Tibial artery (tissue), 4 donors: Measurements from ENCODE around the gene HCAR3.
A peak's percentile ranks its signal among the peaks of the same experiment; 100 is the strongest.
"Not testable (repeated sequence)": the region's sequence is repeated elsewhere in the genome, so short reads cannot be mapped to it uniquely, and the experiment has no call there.

ENCODE experiments used
- DNase-seq, 2 donors: peaks; one replicate each; pipeline ENCODE4 v3.0.0-alpha.2; 2019
- H3K27ac ChIP-seq, 2 donors: fragments of 200-600 bp; sonication (generic) in 1 of 2; 1 replicate in 1 of 2; 2 replicates in 1 of 2; pipeline ENCODE4 v1.5.1; 2018 to 2019; ENCODE audit warnings: mild to moderate bottlenecking in 1 of 2
- H3K27me3 ChIP-seq, 2 donors: fragments of 200-600 bp; sonication (generic) in 1 of 2; one replicate each; pipeline versions ENCODE4 v1.5.1 to v1.6.0; 2016 to 2019
- H3K36me3 ChIP-seq, 3 donors: fragments of 200-600 bp; sonication (generic) in 2 of 3; one replicate each; pipeline ENCODE4 v1.5.1; 2016 to 2019; ENCODE audit warnings: mild to moderate bottlenecking in 2 of 3
- H3K4me1 ChIP-seq, 4 donors: fragments of 200-600 bp; sonication (generic) in 2 of 4; 1 replicate in 3 of 4; 2 replicates in 1 of 4; pipeline ENCODE4 v1.5.1; 2016 to 2019
- H3K4me3 ChIP-seq, 2 donors: fragments of 200-600 bp; sonication (generic) in 1 of 2; 1 replicate in 1 of 2; 2 replicates in 1 of 2; pipeline ENCODE4 v1.5.1; 2018 to 2019; ENCODE audit warnings: mild to moderate bottlenecking in 2 of 2
- H3K9me3 ChIP-seq, 3 donors: fragments of 200-600 bp; sonication (generic) in 1 of 3; one replicate each; pipeline ENCODE4 v1.5.1; 2016 to 2019
- intact Hi-C: fragments of 100-400 bp; cut with DNase I; formaldehyde crosslinking; loops from one replicate; pipeline ENCODE4 v1.15.0; 2023; ENCODE audit warnings: low total_unique reads
- TF ChIP-seq, protein P1 (sequence below), 2 experiments: fragments of 200-600 bp in 1 of 2; fragments of 450-650 bp in 1 of 2; IDR thresholded peaks; one replicate each; pipeline ENCODE4 v1.5.1; 2017 to 2019; ENCODE audit warnings: antibody characterized with exemption in 2 of 2, mild to moderate bottlenecking in 1 of 2, moderate library complexity in 1 of 2

Gene HCAR3

DNA sequence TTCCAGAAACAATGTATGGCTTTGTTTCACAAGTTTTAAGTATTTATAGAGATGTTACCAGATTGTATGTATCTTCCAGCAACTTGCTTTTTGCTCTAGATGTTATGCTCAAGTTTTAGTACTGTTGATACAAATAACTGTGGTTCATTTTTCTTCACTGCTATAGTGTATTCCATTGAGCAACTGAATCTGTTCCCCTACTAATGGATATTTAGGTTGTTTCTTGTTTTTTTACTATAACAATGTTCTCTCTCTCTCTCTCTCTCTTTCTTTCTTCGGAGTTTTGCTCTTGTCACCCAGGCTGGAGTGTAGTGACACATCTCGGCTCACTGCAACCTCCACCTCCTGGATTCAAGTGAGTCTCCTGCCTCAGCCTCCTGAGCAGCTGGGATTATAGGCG is 30.1 kb downstream of the HCAR3 start:
- intact Hi-C loops, result no loop called here
- H3K36me3 ChIP-seq, result no peaks in the 10 kb centered on the region
- DNase-seq, result no peak
- H3K4me1 ChIP-seq, result no peaks in the 10 kb centered on the region
- H3K9me3 ChIP-seq, result no peaks in the 10 kb centered on the region
- H3K27ac ChIP-seq, result no peak overlapping the region
- TF ChIP-seq, protein P1, sequence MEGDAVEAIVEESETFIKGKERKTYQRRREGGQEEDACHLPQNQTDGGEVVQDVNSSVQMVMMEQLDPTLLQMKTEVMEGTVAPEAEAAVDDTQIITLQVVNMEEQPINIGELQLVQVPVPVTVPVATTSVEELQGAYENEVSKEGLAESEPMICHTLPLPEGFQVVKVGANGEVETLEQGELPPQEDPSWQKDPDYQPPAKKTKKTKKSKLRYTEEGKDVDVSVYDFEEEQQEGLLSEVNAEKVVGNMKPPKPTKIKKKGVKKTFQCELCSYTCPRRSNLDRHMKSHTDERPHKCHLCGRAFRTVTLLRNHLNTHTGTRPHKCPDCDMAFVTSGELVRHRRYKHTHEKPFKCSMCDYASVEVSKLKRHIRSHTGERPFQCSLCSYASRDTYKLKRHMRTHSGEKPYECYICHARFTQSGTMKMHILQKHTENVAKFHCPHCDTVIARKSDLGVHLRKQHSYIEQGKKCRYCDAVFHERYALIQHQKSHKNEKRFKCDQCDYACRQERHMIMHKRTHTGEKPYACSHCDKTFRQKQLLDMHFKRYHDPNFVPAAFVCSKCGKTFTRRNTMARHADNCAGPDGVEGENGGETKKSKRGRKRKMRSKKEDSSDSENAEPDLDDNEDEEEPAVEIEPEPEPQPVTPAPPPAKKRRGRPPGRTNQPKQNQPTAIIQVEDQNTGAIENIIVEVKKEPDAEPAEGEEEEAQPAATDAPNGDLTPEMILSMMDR (IDR thresholded peaks at IDR 0.05), result no peak
- H3K27me3 ChIP-seq, result no peaks in the 10 kb centered on the region
- H3K4me3 ChIP-seq, result no peak overlapping the region

DNA sequence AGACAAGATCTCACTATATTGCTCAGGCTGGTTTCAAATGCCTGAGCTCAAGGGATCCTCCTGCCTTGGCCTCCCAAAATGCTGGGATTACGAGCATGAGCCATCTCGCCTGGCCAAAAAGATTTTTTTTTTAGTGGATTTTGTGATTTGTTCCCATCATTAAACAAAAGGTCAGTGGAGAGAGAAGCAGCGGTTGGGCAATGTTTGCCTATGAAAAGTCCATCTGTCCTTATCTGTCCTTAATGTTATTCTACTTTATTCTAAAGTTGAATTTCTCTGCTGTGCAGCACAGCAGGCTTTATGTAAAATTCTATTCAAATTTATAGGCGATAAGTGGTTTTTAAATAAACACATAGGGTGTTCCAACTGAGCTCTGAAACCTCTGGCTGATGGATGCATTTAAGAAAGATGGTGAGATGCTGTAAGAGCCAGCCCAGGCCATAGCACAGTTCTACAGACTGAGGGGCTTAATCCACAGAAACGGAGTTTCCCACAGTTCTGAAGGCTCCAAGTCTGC is 32.3 kb downstream of the HCAR3 start:
- no peaks in the 10 kb centered on the region for H3K4me1 ChIP-seq
- H3K27me3 ChIP-seq, result no peaks in the 10 kb centered on the region
- intact Hi-C loops, result no loop called here
- TF ChIP-seq, protein P1 (IDR thresholded peaks at IDR 0.05), result no peak
- no peaks in the 10 kb centered on the region for H3K9me3 ChIP-seq
- H3K36me3 ChIP-seq, result no peaks in the 10 kb centered on the region
- H3K4me3 ChIP-seq, result no peak overlapping the region
- H3K27ac ChIP-seq, result no peak overlapping the region
- peak in 1 of 2 donors; percentile 1 for DNase-seq

DNA sequence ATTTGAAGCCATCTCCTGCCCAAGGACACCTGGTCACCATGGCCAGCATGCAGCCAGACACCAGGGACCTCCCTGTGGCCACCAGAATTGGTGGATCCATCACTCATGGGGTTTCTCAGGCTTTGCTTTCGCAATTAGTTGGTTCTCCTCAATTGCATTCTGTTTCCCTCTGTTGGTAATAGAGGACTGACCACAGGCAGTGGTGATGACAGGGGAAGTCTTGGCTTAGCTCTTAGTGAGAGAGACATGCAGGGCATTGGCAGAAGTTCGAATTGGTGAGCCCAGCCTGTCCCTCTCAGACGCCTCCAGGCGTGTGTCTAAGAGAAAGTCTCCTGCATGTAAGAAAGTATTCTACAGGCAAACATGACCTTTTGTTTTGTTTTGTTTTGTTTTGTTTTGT is 34.8 kb downstream of the HCAR3 start:
- H3K4me3 ChIP-seq, result no peak overlapping the region
- H3K27ac ChIP-seq, result no peak overlapping the region
- intact Hi-C loops, result no loop called here
- H3K9me3 ChIP-seq, result no peaks in the 10 kb centered on the region
- no peak for DNase-seq
- no peaks in the 10 kb centered on the region for H3K27me3 ChIP-seq
- H3K4me1 ChIP-seq, result no peaks in the 10 kb centered on the region
- H3K36me3 ChIP-seq, result no peaks in the 10 kb centered on the region
- TF ChIP-seq, protein P1 (IDR thresholded peaks at IDR 0.05), result no peak

DNA sequence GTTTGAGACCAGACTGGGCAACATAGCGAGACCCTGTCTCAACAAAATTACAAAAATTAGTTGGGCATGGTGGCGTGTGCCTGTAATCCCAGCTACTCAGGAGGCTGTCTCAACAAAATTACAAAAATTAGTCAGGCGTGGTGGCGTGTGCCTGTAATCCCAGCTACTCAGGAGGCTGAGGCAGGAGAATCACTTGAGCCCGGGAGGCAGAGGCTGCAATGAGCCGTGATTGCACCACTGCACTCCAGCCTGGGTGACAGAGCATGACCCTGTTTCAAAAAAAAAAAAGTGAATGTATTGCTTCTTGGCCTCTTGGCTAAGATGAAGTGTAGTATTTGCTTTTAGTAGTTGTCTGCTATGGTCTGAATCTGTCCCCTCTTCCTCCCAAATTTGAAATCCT is 35.6 kb downstream of the HCAR3 start:
- H3K27me3 ChIP-seq, H3K4me3 ChIP-seq, H3K36me3 ChIP-seq, H3K27ac ChIP-seq, H3K4me1 ChIP-seq, intact Hi-C loops, H3K9me3 ChIP-seq, DNase-seq: not testable (repeated sequence)

DNA sequence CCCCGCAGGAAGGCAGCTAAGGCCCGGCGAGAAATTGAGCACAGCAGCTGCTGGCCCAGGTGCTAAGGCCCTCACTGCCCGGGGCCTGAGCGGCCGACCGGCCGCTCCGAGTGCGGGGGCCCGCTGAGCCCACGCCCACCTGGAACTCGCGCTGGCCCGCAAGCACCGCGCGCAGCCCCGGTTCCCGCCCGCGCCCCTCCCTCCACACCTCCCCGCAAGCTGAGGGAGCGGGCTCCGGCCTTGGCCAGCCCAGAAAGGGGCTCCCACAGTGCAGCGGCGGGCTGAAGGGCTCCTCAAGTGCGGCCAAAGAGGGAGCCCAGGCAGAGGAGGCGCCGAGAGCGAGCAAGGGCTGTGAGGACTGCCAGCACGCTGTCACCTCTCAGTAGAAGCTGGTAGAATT is 39.8 kb downstream of the HCAR3 start:
- DNase-seq, intact Hi-C loops, H3K4me3 ChIP-seq, H3K9me3 ChIP-seq, H3K27ac ChIP-seq, H3K4me1 ChIP-seq, H3K36me3 ChIP-seq: not testable (repeated sequence)
- peaks cover 0 to 11% of the 10 kb centered on the region in 2 donors for H3K27me3 ChIP-seq

DNA sequence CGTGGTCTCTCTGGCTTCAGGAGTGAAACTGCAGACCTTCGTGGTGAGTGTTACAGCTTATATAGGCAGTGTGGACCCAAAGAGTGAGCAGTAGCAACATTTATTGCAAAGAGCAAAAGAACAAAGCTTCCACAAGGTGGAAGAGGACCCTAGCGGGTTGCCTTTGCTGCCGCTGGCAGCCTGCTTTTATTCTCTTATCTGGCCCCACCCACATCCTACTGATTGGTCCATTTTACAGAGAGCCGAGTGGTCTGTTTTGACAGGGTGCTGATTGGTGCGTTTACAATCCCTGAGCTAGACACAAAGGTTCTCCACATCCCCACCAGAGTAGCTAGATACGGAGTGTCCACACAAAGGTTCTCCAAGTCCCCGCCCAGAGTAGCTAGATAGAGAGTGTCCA is 40.6 kb downstream of the HCAR3 start:
- H3K36me3 ChIP-seq, H3K9me3 ChIP-seq, H3K4me3 ChIP-seq, H3K4me1 ChIP-seq, DNase-seq, intact Hi-C loops, H3K27ac ChIP-seq: not testable (repeated sequence)
- peaks cover 0 to 11% of the 10 kb centered on the region in 2 donors for H3K27me3 ChIP-seq

DNA sequence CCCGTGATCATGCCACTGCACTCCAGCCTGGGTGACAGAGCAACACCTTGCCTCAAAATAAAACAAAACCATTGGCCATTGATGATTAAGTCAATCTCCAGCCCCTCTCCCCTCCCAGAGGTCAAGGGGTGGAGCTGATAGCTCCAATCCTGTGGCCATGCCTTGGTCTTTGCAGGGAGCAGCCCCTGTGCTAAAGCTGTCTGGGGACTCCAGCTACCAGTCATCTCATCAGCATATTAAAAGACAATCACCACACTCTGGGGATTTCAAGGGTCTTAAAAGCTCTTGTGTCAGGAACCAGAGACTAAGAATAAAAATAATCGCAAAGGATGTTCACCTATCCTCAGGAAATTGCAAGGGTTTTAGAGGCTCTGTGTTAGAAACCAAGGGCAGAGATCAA is 44.1 kb downstream of the HCAR3 start:
- DNase-seq, result no peak
- Histone ChIP-seq H3K4me3 (no peak overlapping the region), H3K36me3 (no peaks in the 10 kb centered on the region), H3K27ac (no peak overlapping the region), H3K4me1 (no peaks in the 10 kb centered on the region), H3K27me3 (peaks cover 0 to 11% of the 10 kb centered on the region in 2 donors), H3K9me3 (no peaks in the 10 kb centered on the region)
- TF ChIP-seq, protein P1 (IDR thresholded peaks at IDR 0.05), result no peak
- intact Hi-C loops, result no loop called here
